Activated T-cell treated with anti-CD3 and anti-CD28 coated beads, Interleukin-2, amount 50 U/mL, for 4 hours (primary cell): Measurements from ENCODE around the gene COP1. TPM values are rescaled to one million over a fixed set of nuclear protein-coding genes. Genes with fewer than 3 reads are reported as not detected.
"Not testable (repeated sequence)": the region's sequence is repeated elsewhere in the genome, so short reads cannot be mapped to it uniquely, and the experiment has no call there.

ENCODE experiments used
- ATAC-seq, 2 donors: fragments of 200-7000 bp; cut with Tn5 transposase; one replicate each; pipeline ENCODE4 v1.10.0; 2021
- DNase-seq: peaks from one replicate; pipeline ENCODE4 v3.0.0-alpha.2; 2020
- H3K27me3 Mint-ChIP-seq: one replicate; pipeline ENCODE4 v1.8.0; 2021; ENCODE audit warnings: low read depth, mixed read lengths
- H3K36me3 Mint-ChIP-seq: one replicate; pipeline ENCODE4 v1.8.0; 2022; ENCODE audit warnings: mixed read lengths; ENCODE audit not compliant: insufficient read depth
- H3K4me1 Mint-ChIP-seq: one replicate; pipeline ENCODE4 v1.8.0; 2021; ENCODE audit warnings: low read depth, mixed read lengths
- H3K4me3 Mint-ChIP-seq: one replicate; pipeline ENCODE4 v1.8.0; 2021; ENCODE audit warnings: mild to moderate bottlenecking, moderate library complexity, mixed read lengths
- H3K9me3 Mint-ChIP-seq: one replicate; pipeline ENCODE4 v1.8.0; 2021; ENCODE audit warnings: mixed read lengths
- total RNA-seq, 3 donors: library from RNA; stranded (reverse); gene quantifications; one replicate each; pipeline ENCODE4 v1.2.1, GENCODE V29; 2021

Gene COP1
- 10 to 100 TPM; 36.2 to 41.2 (median 39.3) TPM for total RNA-seq

DNA sequence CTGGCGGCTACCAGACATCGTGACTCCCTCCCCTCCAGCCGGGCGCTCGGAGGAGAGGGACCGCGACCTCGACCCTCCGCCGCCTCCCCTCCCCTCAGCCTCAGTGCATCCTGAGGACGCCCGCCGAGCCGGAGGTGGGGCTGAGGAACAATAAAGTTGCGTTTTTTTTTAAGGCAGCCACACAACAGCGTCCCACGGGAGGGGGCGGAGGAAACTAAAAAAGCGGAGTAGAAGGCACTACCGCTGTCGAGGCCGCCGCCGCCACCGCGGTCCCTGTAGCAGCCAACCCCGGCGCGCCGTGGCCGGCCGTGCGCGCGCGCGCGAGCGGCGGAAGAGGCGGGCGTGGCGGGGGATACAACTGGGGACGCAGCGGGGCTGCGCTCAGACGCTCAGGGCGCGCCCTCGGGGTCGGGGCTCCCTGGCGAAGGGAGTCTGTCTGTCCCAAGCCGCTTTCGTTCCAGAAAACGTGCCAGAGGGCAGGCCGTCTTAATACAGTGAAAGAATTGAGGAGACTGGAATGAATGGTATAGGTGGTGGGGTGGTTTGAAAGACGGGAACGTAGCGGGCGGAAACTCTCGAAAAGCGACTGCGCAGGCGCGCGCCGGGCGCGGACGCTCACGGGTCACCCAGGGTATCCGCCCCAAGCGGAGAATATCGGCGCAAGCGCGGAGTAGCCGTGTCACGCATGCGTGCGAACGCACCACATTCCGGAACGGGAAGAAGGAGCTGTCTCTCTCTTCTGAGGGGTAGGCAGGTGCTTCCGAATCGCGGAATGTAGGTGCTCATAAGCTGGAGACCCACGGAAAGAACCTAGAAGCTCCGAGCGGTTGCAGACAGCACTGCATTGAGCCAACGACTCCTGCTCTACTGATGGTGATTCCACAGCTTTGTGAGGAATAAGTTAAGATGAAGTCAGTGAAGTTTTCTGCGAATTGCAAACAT lies at the start of gene COP1:
TSS of gene COP1 (minus strand) at position 326 of the 942 bp plus-strand sequence. CDS start at position 18, 308 bp downstream.
- DNase-seq (peak; percentile 95), ATAC-seq (peak; percentile 87 to 90)
- Mint-ChIP-seq H3K27me3 (no peaks in the 10 kb centered on the region), H3K9me3 (no peaks in the 10 kb centered on the region), H3K4me1 (peaks cover 37% of the 10 kb centered on the region), H3K4me3 (peak within 1 kb of the TSS; percentile 99), H3K36me3 (peaks cover 6% of the 10 kb centered on the region)

GRCh38 chr1:176252191-176252590 lies 45.1 kb upstream of the COP1 start:
- Mint-ChIP-seq H3K9me3 (no peaks in the 10 kb centered on the region), H3K4me1 (no peaks in the 10 kb centered on the region), H3K4me3 (no peak overlapping the region), H3K36me3 (no peaks in the 10 kb centered on the region), H3K27me3 (peaks cover 3% of the 10 kb centered on the region)
- no peak for DNase-seq
- no peak for ATAC-seq

DNA sequence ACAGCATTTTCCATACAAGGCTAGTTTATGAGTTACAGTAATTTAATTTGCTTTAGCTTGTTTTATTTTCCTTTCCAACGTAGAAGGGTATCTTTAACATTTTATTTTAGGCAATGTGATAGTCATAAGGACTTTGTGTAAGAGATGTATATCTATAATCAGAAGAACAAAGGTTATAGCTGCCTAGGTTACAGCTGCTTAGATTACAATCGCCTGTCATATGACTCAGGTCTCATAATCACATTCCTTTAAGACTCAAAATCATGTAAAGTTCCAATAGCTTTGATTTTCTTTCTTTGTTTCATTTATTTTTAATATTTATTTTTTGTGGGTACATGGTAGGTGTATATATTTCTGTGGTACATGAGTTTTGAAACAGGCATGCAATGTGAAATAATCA lies 37.8 kb upstream of the COP1 start:
- DNase-seq: no peak

GRCh38 chr1:176243746-176244145 lies 36.7 kb upstream of the COP1 start:
- DNase-seq: no peak
- Mint-ChIP-seq H3K4me3 (no peak overlapping the region), H3K4me1 (peaks cover 4% of the 10 kb centered on the region), H3K36me3 (no peaks in the 10 kb centered on the region), H3K27me3 (peaks cover 3% of the 10 kb centered on the region), H3K9me3 (no peaks in the 10 kb centered on the region)
- no peak for ATAC-seq

More for the DNA sequence above, 37.8 kb upstream of the COP1 start:
- H3K9me3 Mint-ChIP-seq: no peaks in the 10 kb centered on the region
- peaks cover 3% of the 10 kb centered on the region for H3K27me3 Mint-ChIP-seq
- no peak for ATAC-seq
- peaks cover 4% of the 10 kb centered on the region for H3K4me1 Mint-ChIP-seq
- H3K4me3 Mint-ChIP-seq: no peak overlapping the region
- no peaks in the 10 kb centered on the region for H3K36me3 Mint-ChIP-seq

DNA sequence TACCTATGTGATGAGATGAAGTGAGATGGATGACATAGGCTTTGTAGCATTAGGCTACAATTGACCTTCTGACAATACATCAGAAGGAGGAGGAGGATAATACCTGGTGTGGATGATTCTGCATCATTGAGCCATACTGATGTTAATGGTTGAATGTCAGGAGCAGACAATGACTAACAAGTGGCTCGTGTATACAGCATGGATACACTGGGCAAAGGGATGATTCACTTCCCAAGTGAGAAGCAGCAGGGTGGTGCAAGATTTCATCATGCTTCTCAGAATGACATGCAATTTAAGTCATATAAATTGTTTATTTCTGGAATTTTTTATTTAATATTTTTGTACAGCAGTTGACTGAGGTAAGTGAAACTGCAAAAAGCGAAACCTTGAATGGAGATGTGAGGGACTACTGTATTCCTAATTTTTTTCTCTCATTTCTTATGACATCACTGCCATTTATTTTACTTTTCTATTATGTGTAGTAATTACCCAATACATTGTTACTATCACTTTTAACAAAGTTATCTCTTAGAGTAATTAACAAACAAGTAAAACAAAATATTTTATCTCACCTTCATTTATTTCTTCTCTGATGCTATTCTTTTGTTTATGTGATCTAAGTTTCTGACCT lies 34.4 kb upstream of the COP1 start:
- peaks cover 3% of the 10 kb centered on the region for H3K27me3 Mint-ChIP-seq
- no peak for DNase-seq
- peak; percentile 60 to 78 for ATAC-seq
- H3K4me3 Mint-ChIP-seq: peak overlapping the region; percentile 22
- no peaks in the 10 kb centered on the region for H3K9me3 Mint-ChIP-seq
- H3K36me3 Mint-ChIP-seq: no peaks in the 10 kb centered on the region
- peaks cover 4% of the 10 kb centered on the region for H3K4me1 Mint-ChIP-seq

DNA sequence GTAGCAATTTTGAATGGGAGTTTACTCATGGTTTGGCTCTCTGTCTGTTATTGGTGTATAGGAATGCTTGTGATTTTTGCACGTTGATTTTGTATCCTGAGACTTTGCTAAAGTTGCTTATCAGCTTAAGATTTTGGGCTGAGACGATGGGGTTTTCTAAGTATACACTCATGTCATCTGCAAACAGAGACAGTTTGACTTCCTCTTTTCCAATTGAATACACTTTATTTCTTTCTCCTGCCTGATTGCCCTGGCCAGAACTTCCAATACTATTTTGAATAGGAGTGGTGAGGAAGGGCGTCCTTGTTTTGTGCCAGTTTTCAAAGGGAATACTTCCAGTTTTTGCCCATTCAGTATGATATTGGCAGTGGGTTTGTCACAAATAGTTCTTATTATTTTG lies 26.6 kb upstream of the COP1 start:
- peaks cover 14% of the 10 kb centered on the region for H3K9me3 Mint-ChIP-seq
- DNase-seq, H3K27me3 Mint-ChIP-seq, H3K4me1 Mint-ChIP-seq, H3K36me3 Mint-ChIP-seq, H3K4me3 Mint-ChIP-seq, ATAC-seq: not testable (repeated sequence)

- Mint-ChIP-seq H3K9me3 (no peaks in the 10 kb centered on the region), H3K4me1 (no peaks in the 10 kb centered on the region), H3K36me3 (peaks cover 1% of the 10 kb centered on the region), H3K27me3 (no peaks in the 10 kb centered on the region), H3K4me3 (no peak overlapping the region)
- ATAC-seq (no peak), DNase-seq (no peak)
These were observed 20.5 kb upstream of the COP1 start for GRCh38 chr1:176227579-176227978.

GRCh38 chr1:176225911-176226310 lies 18.8 kb upstream of the COP1 start:
- ATAC-seq: no peak
- no peak for DNase-seq
- H3K4me3 Mint-ChIP-seq: no peak overlapping the region
- H3K4me1 Mint-ChIP-seq: no peaks in the 10 kb centered on the region
- H3K36me3 Mint-ChIP-seq: no peaks in the 10 kb centered on the region
- H3K27me3 Mint-ChIP-seq: peaks cover 4% of the 10 kb centered on the region
- no peaks in the 10 kb centered on the region for H3K9me3 Mint-ChIP-seq

DNA sequence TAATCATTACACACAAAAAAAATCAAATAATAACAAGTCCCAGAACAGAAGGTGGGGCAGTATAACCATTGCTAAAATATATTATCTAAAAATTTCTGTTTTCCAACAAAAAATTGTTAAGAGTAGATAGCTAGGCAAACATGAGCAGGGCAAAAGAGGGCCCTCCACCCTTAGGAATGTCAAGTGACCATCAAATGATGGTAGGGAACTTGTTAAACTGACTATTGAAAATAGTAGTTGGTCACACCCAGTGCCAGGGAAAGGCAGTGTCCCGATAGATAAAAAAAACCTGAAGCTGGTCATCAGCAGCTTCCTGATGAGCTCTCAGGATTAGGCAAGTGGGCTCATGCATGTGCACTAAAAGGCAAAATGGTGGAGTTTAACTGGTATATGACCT lies 18.4 kb upstream of the COP1 start:
- DNase-seq (no peak), ATAC-seq (no peak)
- H3K27me3 Mint-ChIP-seq: peaks cover 4% of the 10 kb centered on the region
- H3K4me3 Mint-ChIP-seq: no peak overlapping the region
- H3K4me1 Mint-ChIP-seq: no peaks in the 10 kb centered on the region
- H3K9me3 Mint-ChIP-seq: no peaks in the 10 kb centered on the region
- no peaks in the 10 kb centered on the region for H3K36me3 Mint-ChIP-seq

DNA sequence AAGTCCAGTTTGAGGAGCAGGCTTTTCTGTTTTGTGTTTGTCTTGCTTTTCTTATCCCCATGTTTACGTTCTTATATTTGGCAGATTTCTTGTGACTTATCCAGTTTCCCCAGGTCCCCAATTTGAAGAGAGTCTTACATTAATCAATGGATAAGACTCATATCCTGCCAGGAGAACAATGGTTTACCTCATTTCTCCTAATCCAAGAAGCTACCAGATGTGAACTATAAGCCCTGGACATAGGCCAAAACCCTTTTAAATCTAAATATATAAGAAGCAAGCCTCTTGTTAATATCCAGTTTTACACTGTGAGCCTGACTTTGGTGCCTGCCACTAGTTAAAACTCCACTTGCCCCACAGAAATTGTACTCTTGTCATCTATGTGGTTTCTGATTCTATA lies 15.1 kb upstream of the COP1 start:
- ATAC-seq (no peak), DNase-seq (no peak)
- H3K36me3 Mint-ChIP-seq: no peaks in the 10 kb centered on the region
- peaks cover 4% of the 10 kb centered on the region for H3K9me3 Mint-ChIP-seq
- no peaks in the 10 kb centered on the region for H3K4me1 Mint-ChIP-seq
- peaks cover 9% of the 10 kb centered on the region for H3K27me3 Mint-ChIP-seq
- no peak overlapping the region for H3K4me3 Mint-ChIP-seq

DNA sequence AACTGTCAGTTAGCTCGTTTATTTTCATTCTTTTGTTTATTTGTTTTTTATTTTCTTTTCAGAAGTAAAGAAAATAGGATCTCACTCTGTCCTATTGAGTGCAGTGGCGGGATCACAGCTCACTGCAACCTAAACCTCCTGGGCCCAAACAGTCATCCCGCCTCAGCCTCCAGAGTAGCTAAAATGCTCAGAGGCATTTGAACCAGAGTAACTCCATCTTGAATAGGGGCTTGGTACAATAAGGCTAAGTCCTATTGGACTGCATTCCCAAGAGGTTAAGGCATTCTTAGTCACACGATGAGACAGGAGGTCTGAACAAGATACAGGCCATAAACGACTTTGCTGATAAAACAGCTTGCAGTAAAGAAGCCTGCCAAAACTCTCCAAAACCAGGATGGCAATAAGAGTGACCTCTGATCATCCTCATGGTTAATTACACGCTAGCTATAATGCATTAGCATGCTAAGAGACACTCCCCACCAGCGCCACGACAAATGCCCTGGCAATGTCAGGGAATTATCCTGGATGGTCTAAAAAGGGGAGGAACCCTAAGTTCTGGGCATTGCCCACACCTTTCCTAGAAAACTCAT lies 13.1 kb upstream of the COP1 start:
- Mint-ChIP-seq H3K4me1 (no peaks in the 10 kb centered on the region), H3K4me3 (no peak overlapping the region), H3K27me3 (peaks cover 13% of the 10 kb centered on the region), H3K9me3 (peaks cover 4% of the 10 kb centered on the region), H3K36me3 (no peaks in the 10 kb centered on the region)
- ATAC-seq (no peak), DNase-seq (no peak)

DNA sequence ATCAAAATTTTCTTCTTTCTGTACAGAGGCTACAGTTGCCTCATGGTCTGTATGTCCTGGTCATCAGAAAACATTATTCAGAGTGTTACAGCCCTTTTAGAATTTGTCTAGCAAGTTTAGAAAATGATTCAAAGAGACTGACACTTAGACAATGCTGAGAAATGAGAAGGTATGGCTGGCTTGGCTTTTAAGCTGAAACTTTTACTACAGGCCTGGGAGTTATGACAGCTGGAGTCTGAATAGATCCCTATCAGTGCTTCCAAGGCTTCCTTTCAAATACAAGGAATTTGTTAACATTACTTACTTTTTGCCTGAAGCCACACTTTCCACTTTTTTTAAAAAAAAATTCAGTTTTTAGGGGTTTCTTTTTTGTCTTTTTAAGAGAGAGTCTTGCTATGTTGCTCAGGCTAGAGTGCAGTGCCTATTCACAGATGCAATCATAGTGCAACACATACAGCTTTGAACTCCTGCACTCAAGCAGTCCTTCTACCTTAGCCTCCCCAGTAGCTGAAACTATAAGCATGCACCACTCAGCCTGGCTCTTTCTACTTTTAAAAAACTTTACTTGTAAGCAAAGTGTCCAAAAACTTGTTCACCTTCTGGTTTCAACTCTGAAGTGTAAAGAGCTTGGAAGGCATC lies 10.5 kb upstream of the COP1 start:
- Mint-ChIP-seq H3K36me3 (no peaks in the 10 kb centered on the region), H3K4me1 (no peaks in the 10 kb centered on the region), H3K4me3 (no peak overlapping the region), H3K9me3 (peaks cover 4% of the 10 kb centered on the region), H3K27me3 (peaks cover 13% of the 10 kb centered on the region)
- ATAC-seq (no peak), DNase-seq (no peak)

GRCh38 chr1:176216031-176216430 lies 8.9 kb upstream of the COP1 start:
- peaks cover 4% of the 10 kb centered on the region for H3K9me3 Mint-ChIP-seq
- H3K36me3 Mint-ChIP-seq: no peaks in the 10 kb centered on the region
- peaks cover 1% of the 10 kb centered on the region for H3K4me1 Mint-ChIP-seq
- DNase-seq: no peak
- ATAC-seq: no peak
- no peak overlapping the region for H3K4me3 Mint-ChIP-seq
- peaks cover 9% of the 10 kb centered on the region for H3K27me3 Mint-ChIP-seq

DNA sequence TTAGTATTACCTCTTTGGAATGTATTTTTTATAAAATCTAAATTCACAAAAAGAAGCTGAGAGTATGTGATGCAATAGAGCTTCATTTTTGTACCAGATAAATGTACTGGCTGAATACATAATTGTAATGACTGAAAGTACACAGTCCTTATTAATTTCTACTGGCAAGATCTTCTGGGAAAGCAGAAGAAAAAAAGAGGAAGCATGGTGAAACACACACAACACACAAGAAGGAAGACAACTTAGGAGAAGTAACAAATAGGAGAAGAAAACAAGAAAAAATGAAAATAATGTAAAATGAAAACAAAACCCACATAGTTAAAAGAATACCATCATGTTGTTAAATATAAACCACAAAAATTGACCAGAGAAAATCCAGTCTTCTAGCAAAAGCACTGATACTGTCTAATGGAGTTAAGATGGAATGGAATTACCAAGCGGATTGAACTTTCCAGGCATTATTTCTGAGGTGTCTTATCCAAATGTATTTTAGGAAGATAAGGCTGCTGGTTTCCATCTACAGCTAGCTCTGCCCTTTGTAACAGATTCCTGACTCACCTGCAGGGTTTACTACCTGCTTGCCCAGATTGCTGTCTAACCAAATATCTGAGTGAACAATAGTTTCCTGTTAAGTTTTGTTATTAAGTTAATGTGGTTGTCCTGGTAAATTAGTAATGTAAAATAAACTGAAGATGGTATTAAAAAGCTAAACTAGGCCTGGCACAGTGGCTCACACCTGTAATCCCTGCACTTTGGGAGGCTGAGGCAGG lies 4.5 kb upstream of the COP1 start:
- H3K27me3 Mint-ChIP-seq: no peaks in the 10 kb centered on the region

More for the DNA sequence above, 4.5 kb upstream of the COP1 start:
- Mint-ChIP-seq H3K4me1 (peaks cover 9% of the 10 kb centered on the region), H3K4me3 (no peak overlapping the region), H3K9me3 (no peaks in the 10 kb centered on the region), H3K36me3 (peaks cover 3% of the 10 kb centered on the region)
- ATAC-seq (no peak), DNase-seq (no peak)
